Endodermal cell (in vitro differentiated cells): ENCODE results near the gene NIN. TPM values are rescaled to one million over a fixed set of nuclear protein-coding genes. Genes with fewer than 3 reads are reported as not detected.

Experiments
- DNase-seq: peaks from one replicate; pipeline ENCODE4 v3.0.0-alpha.2; 2017
- H3K27ac ChIP-seq: 2 replicates; pipeline ENCODE4 v1.5.1; 2013; ENCODE audit warnings: mild to moderate bottlenecking, low read depth, low read length, moderate library complexity
- H3K27me3 ChIP-seq: 2 replicates; pipeline ENCODE4 v1.6.1; 2013; ENCODE audit warnings: mild to moderate bottlenecking, low read length, moderate library complexity; ENCODE audit not compliant: insufficient read depth, control insufficient read depth, poor library complexity, severe bottlenecking
- H3K36me3 ChIP-seq: 2 replicates; pipeline ENCODE4 v1.7.0; 2013; ENCODE audit warnings: mild to moderate bottlenecking, low read length, moderate library complexity; ENCODE audit not compliant: control insufficient read depth, insufficient read depth
- H3K4me1 ChIP-seq: one replicate; pipeline ENCODE4 v1.7.0; 2013; ENCODE audit warnings: low read length; ENCODE audit not compliant: control insufficient read depth, insufficient read depth
- H3K4me3 ChIP-seq: 2 replicates; pipeline ENCODE4 v1.5.1; 2013; ENCODE audit warnings: mild to moderate bottlenecking, low read length, moderate library complexity
- H3K9ac ChIP-seq: 2 replicates; pipeline ENCODE4 v1.6.1; 2013; ENCODE audit warnings: mild to moderate bottlenecking, low read length, moderate library complexity; ENCODE audit not compliant: poor library complexity, severe bottlenecking; ENCODE audit errors: extremely low read depth
- H3K9me3 ChIP-seq: 2 replicates; pipeline ENCODE4 v1.6.1; 2013; ENCODE audit warnings: mild to moderate bottlenecking, low read length, moderate library complexity; ENCODE audit not compliant: control insufficient read depth
- H3K27ac Mint-ChIP-seq: 2 replicates; pipeline ENCODE4 v1.8.0; 2020; ENCODE audit warnings: mixed read lengths
- H3K27me3 Mint-ChIP-seq: 2 replicates; pipeline ENCODE4 v1.8.0; 2021; ENCODE audit warnings: mild to moderate bottlenecking, mixed read lengths; ENCODE audit not compliant: insufficient read depth
- H3K36me3 Mint-ChIP-seq: 2 replicates; pipeline ENCODE4 v1.8.0; 2020; ENCODE audit warnings: low read depth, mixed read lengths
- H3K4me1 Mint-ChIP-seq: 2 replicates; pipeline ENCODE4 v1.8.0; 2020; ENCODE audit warnings: mixed read lengths
- H3K4me3 Mint-ChIP-seq: 2 replicates; pipeline ENCODE4 v1.8.0; 2020; ENCODE audit warnings: mild to moderate bottlenecking, moderate library complexity, mixed read lengths
- H3K9me3 Mint-ChIP-seq: 2 replicates; pipeline ENCODE4 v1.8.0; 2020; ENCODE audit warnings: mild to moderate bottlenecking, mixed read lengths
- CTCF ChIP-seq: fragments of 200-600 bp; sonication (generic); conservative IDR thresholded peaks from 2 replicates; pipeline ENCODE4 v1.5.0; 2021; ENCODE audit warnings: antibody characterized with exemption, mild to moderate bottlenecking
- WGBS, 2 experiments: methylation state at CpG; one replicate each; pipeline versions ENCODE4 v1.1.5 to v1.1.7; 2013; ENCODE audit warnings: missing lambda C conversion rate in 2 of 2, mixed read lengths in 1 of 2; ENCODE audit not compliant: insufficient coverage in 1 of 2, insufficient read length in 1 of 2; 5-methylcytosine and 5-hydroxymethylcytosine counted together
- total RNA-seq, 2 donors: library from RNA; stranded (reverse); fragmentation: NEBNext Ultra II Directional in 1 of 2; extraction: Animal tissue kit (Norgen Biotek cat#: 25700) in 1 of 2; gene quantifications; 2 replicates in 1 of 2; 3 replicates in 1 of 2; pipeline ENCODE4 v1.2.1, GENCODE V29; 2021

NIN gene
- total RNA-seq, 2 donors from 2014 or later = 3.3 to 4.1 TPM

DNA sequence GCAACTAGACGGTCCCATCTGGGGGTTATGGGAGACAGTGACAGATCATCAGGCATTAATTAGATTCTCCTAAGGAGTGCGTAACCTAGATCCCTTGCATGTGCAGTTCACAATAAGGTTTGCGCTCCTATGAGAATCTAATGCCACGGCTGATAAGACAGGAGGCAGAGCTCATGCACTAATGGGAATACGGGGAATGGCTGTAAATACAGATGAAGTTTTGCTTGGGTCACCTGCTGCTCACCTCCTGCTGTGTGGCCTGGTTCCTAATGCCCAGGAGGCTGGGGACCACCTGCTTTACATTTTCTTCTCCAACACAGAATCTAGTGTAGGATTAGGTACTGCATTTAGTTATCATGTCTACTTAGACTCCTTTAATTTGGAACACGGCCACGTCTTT lies 113.2 kb downstream of the NIN start:
- H3K4me3 ChIP-seq = no peak overlapping the region
- no peaks in the 10 kb centered on the region for H3K27me3 ChIP-seq
- DNase-seq = no peak
- no peaks in the 10 kb centered on the region for H3K9me3 ChIP-seq
- no peak for TF ChIP-seq CTCF
- no peak overlapping the region for H3K27ac ChIP-seq
- Mint-ChIP-seq H3K36me3 (no peaks in the 10 kb centered on the region), H3K4me3 (no peak overlapping the region), H3K9me3 (no peaks in the 10 kb centered on the region), H3K27me3 (no peaks in the 10 kb centered on the region), H3K27ac (no peak overlapping the region), H3K4me1 (no peaks in the 10 kb centered on the region)
- H3K36me3 ChIP-seq = no peaks in the 10 kb centered on the region
- H3K9ac ChIP-seq = no peak overlapping the region
- 75 to 100% methylated on average over 2 to 7 of the region's 7 CpGs for WGBS, 2 experiments
- H3K4me1 ChIP-seq = no peaks in the 10 kb centered on the region

GRCh38 chr14:50714450-50715073 lies 116.4 kb downstream of the NIN start:
- DNase-seq = no peak
- H3K4me3 Mint-ChIP-seq = no peak overlapping the region
- Histone ChIP-seq H3K27ac (no peak overlapping the region), H3K4me3 (no peak overlapping the region), H3K27me3 (no peaks in the 10 kb centered on the region), H3K4me1 (no peaks in the 10 kb centered on the region), H3K9me3 (no peaks in the 10 kb centered on the region), H3K36me3 (no peaks in the 10 kb centered on the region), H3K9ac (no peak overlapping the region)
- no peaks in the 10 kb centered on the region for H3K4me1 Mint-ChIP-seq
- H3K27me3 Mint-ChIP-seq = no peaks in the 10 kb centered on the region
- no peaks in the 10 kb centered on the region for H3K9me3 Mint-ChIP-seq
- no peak overlapping the region for H3K27ac Mint-ChIP-seq
- 60 to 85% methylated on average over 1 to 2 of the region's 2 CpGs for WGBS, 2 experiments
- TF ChIP-seq CTCF = peak; percentile 72
- no peaks in the 10 kb centered on the region for H3K36me3 Mint-ChIP-seq

GRCh38 chr14:50711043-50711442 lies 119.9 kb downstream of the NIN start:
- no peak for DNase-seq
- H3K4me1 Mint-ChIP-seq = no peaks in the 10 kb centered on the region
- no peaks in the 10 kb centered on the region for H3K9me3 Mint-ChIP-seq
- WGBS, 2 experiments = 90 to 100% methylated on average over 1 to 2 of the region's 3 CpGs
- Histone ChIP-seq H3K9me3 (no peaks in the 10 kb centered on the region), H3K36me3 (no peaks in the 10 kb centered on the region), H3K4me3 (no peak overlapping the region), H3K27me3 (no peaks in the 10 kb centered on the region), H3K4me1 (no peaks in the 10 kb centered on the region), H3K27ac (no peak overlapping the region), H3K9ac (no peak overlapping the region)
- no peak overlapping the region for H3K27ac Mint-ChIP-seq
- no peaks in the 10 kb centered on the region for H3K27me3 Mint-ChIP-seq
- TF ChIP-seq CTCF = no peak
- no peak overlapping the region for H3K4me3 Mint-ChIP-seq
- no peaks in the 10 kb centered on the region for H3K36me3 Mint-ChIP-seq
